ENCODE measurements around the gene BIN1.

- no peak for TF ChIP-seq EZH2 (IDR thresholded peaks at IDR 0.05)
- no peak for TF ChIP-seq FOXP2 (optimal IDR thresholded peaks at IDR 0.05; ENCODE audit: control extremely low read depth, extremely low read length, insufficient read depth)
Measured at GRCh38 chr2:127029350-127030051, 77.5 kb downstream of the BIN1 start.
